Mesenchymal stem cell (in vitro differentiated cells and primary cell): ENCODE results near the gene FTO.

Experiments
- DNase-seq: peaks from one replicate; pipeline ENCODE4 v3.0.0-alpha.2; 2013
- H2AFZ ChIP-seq: one replicate; pipeline ENCODE4 v1.6.1; 2013; ENCODE audit warnings: low read depth, mild to moderate bottlenecking, control low read depth, inconsistent platforms, low read length, moderate library complexity
- H2AK5ac ChIP-seq: 2 replicates; pipeline ENCODE4 v1.6.1; 2013; ENCODE audit warnings: low read length, moderate library complexity, mild to moderate bottlenecking, inconsistent platforms; ENCODE audit not compliant: severe bottlenecking
- H2BK120ac ChIP-seq: one replicate; pipeline ENCODE4 v1.6.1; 2013; ENCODE audit warnings: low read depth, mild to moderate bottlenecking, inconsistent platforms, low read length, moderate library complexity
- H2BK12ac ChIP-seq, 2 experiments: one replicate each; pipeline ENCODE4 v1.6.1; 2013; ENCODE audit warnings: inconsistent platforms in 2 of 2, low read length in 2 of 2, mild to moderate bottlenecking in 2 of 2, moderate library complexity in 2 of 2, control low read depth in 1 of 2
- H2BK15ac ChIP-seq: one replicate; pipeline ENCODE4 v1.6.1; 2013; ENCODE audit warnings: mild to moderate bottlenecking, low read depth, inconsistent platforms; ENCODE audit not compliant: poor library complexity, severe bottlenecking
- H2BK5ac ChIP-seq: 2 replicates; pipeline ENCODE4 v1.6.1; 2013; ENCODE audit warnings: low read depth, mild to moderate bottlenecking, low read length, control low read depth, inconsistent platforms; ENCODE audit not compliant: poor library complexity, severe bottlenecking
- H3K14ac ChIP-seq, 2 experiments: one replicate each; pipeline ENCODE4 v1.6.1; 2013; ENCODE audit warnings: inconsistent platforms in 2 of 2, low read length in 2 of 2, control low read depth in 1 of 2, mild to moderate bottlenecking in 1 of 2, moderate library complexity in 1 of 2
- H3K18ac ChIP-seq, 2 experiments: one replicate each; pipeline ENCODE4 v1.6.1; 2013; ENCODE audit warnings: inconsistent platforms in 2 of 2, low read length in 2 of 2, control low read depth in 1 of 2, low read depth in 1 of 2, mild to moderate bottlenecking in 1 of 2
- H3K23ac ChIP-seq, 2 experiments: one replicate each; pipeline ENCODE4 v1.6.1; 2013; ENCODE audit warnings: inconsistent platforms in 2 of 2, low read length in 2 of 2, mild to moderate bottlenecking in 2 of 2, moderate library complexity in 2 of 2, control low read depth in 1 of 2
- H3K27ac ChIP-seq: 2 replicates; pipeline ENCODE4 v1.5.1; 2013; ENCODE audit warnings: mild to moderate bottlenecking, moderate library complexity, low read length, control low read depth, inconsistent platforms; ENCODE audit not compliant: poor library complexity, severe bottlenecking
- H3K27me3 ChIP-seq, 2 experiments: 2 replicates each; pipeline versions ENCODE4 v1.6.1 to v1.7.0; 2013; ENCODE audit warnings: low read length in 2 of 2, mild to moderate bottlenecking in 2 of 2, moderate library complexity in 2 of 2, control low read depth in 1 of 2, inconsistent platforms in 1 of 2; ENCODE audit not compliant: control insufficient read depth in 1 of 2, insufficient read depth in 1 of 2
- H3K36me3 ChIP-seq, 2 experiments: 2 replicates each; pipeline versions ENCODE4 v1.6.1 to v1.7.0; 2013; ENCODE audit warnings: low read length in 2 of 2, control low read depth in 1 of 2, inconsistent platforms in 1 of 2, low read depth in 1 of 2, mild to moderate bottlenecking in 1 of 2; ENCODE audit not compliant: insufficient read depth in 2 of 2, control insufficient read depth in 1 of 2
- H3K4ac ChIP-seq, 2 experiments: one replicate each; pipeline ENCODE4 v1.6.1; 2013; ENCODE audit warnings: inconsistent platforms in 2 of 2, low read length in 2 of 2, mild to moderate bottlenecking in 2 of 2, moderate library complexity in 2 of 2, control low read depth in 1 of 2, low read depth in 1 of 2
- H3K4me1 ChIP-seq: 2 replicates; pipeline ENCODE4 v1.6.1; 2013; ENCODE audit warnings: low read depth, low read length, control low read depth; ENCODE audit not compliant: control insufficient read depth, insufficient read depth
- H3K4me2 ChIP-seq: 2 replicates; pipeline ENCODE4 v1.6.1; 2013; ENCODE audit warnings: low read length, mild to moderate bottlenecking, inconsistent platforms; ENCODE audit not compliant: poor library complexity, severe bottlenecking
- H3K4me3 ChIP-seq, 2 experiments: 2 replicates each; pipeline versions ENCODE4 v1.5.1 to v1.7.0; 2013; ENCODE audit warnings: low read length in 2 of 2, mild to moderate bottlenecking in 2 of 2, control low read depth in 1 of 2, low read depth in 1 of 2; ENCODE audit not compliant: insufficient read depth in 1 of 2
- H3K79me1 ChIP-seq: replicated peaks from 2 replicates; pipeline ENCODE4 v1.6.1; 2013; ENCODE audit warnings: mild to moderate bottlenecking, control low read depth, low read length, inconsistent platforms; ENCODE audit not compliant: poor library complexity, severe bottlenecking
- H3K9ac ChIP-seq: 2 replicates; pipeline ENCODE4 v1.7.0; 2013; ENCODE audit warnings: mild to moderate bottlenecking, low read length, moderate library complexity
- H3K9me3 ChIP-seq: 2 replicates; pipeline ENCODE4 v1.7.0; 2013; ENCODE audit warnings: mild to moderate bottlenecking, low read length; ENCODE audit not compliant: control insufficient read depth
- H4K8ac ChIP-seq: one replicate; pipeline ENCODE4 v1.6.1; 2013; ENCODE audit warnings: inconsistent platforms, mild to moderate bottlenecking, low read length, moderate library complexity
- H4K91ac ChIP-seq: one replicate; pipeline ENCODE4 v1.6.1; 2013; ENCODE audit warnings: mild to moderate bottlenecking, low read length, inconsistent platforms
- WGBS: methylation state at CpG from one replicate; pipeline ENCODE4 v1.1.7; 2013; ENCODE audit warnings: mixed read lengths; 5-methylcytosine and 5-hydroxymethylcytosine counted together

Gene FTO

GRCh38 chr16:53666786-53667415 lies 37.1 kb upstream of the FTO start:
- Histone ChIP-seq H3K18ac (no peak overlapping the region), H3K9ac (no peak overlapping the region), H3K4me2 (no peak overlapping the region), H3K4me3 (no peak overlapping the region), H2BK15ac (no peak overlapping the region), H4K8ac (no peak overlapping the region), H3K36me3 (peaks cover 0 to 5% of the 10 kb centered on the region in 2 experiments), H2BK12ac (no peak overlapping the region), H3K27ac (no peak overlapping the region), H3K9me3 (no peaks in the 10 kb centered on the region), H2BK5ac (no peak overlapping the region), H3K79me1 (no peaks in the 10 kb centered on the region), H2AK5ac (no peak overlapping the region), H2BK120ac (no peak overlapping the region), H4K91ac (no peak overlapping the region), H3K4me1 (no peaks in the 10 kb centered on the region), H3K4ac (no peak overlapping the region), H3K27me3 (no peaks in the 10 kb centered on the region), H3K14ac (no peak overlapping the region), H3K23ac (no peak overlapping the region), H2AFZ (no peak overlapping the region)
- WGBS: 98% methylated on average over 3 of the region's 3 CpGs
- DNase-seq: no peak

GRCh38 chr16:53668869-53669268 lies 35.1 kb upstream of the FTO start:
- Histone ChIP-seq H3K4ac (no peak overlapping the region), H3K27ac (no peak overlapping the region), H4K91ac (no peak overlapping the region), H3K18ac (no peak overlapping the region), H2AK5ac (no peak overlapping the region), H3K27me3 (no peaks in the 10 kb centered on the region), H3K36me3 (peaks cover 0 to 5% of the 10 kb centered on the region in 2 experiments), H3K9ac (no peak overlapping the region), H3K4me3 (no peak overlapping the region), H3K23ac (no peak overlapping the region), H4K8ac (no peak overlapping the region), H2BK120ac (no peak overlapping the region), H3K9me3 (no peaks in the 10 kb centered on the region), H3K4me1 (no peaks in the 10 kb centered on the region), H3K79me1 (no peaks in the 10 kb centered on the region), H3K4me2 (no peak overlapping the region), H3K14ac (no peak overlapping the region), H2AFZ (no peak overlapping the region), H2BK15ac (no peak overlapping the region), H2BK12ac (no peak overlapping the region), H2BK5ac (no peak overlapping the region)
- WGBS: no CpG with 5 or more reads among the region's 2 CpGs
- no peak for DNase-seq

GRCh38 chr16:53672461-53672860 lies 31.5 kb upstream of the FTO start:
- no peak overlapping the region for H3K18ac ChIP-seq
- H3K27ac ChIP-seq: no peak overlapping the region
- H2BK12ac ChIP-seq: no peak overlapping the region
- H2AK5ac ChIP-seq: no peak overlapping the region
- H3K4me2 ChIP-seq: no peak overlapping the region
- H3K4me1 ChIP-seq: no peaks in the 10 kb centered on the region
- H3K4me3 ChIP-seq: no peak overlapping the region
- peaks cover 0 to 5% of the 10 kb centered on the region in 2 experiments for H3K36me3 ChIP-seq
- H2BK5ac ChIP-seq: no peak overlapping the region
- H2AFZ ChIP-seq: no peak overlapping the region
- H3K79me1 ChIP-seq: no peaks in the 10 kb centered on the region
- no peaks in the 10 kb centered on the region for H3K9me3 ChIP-seq
- no peak overlapping the region for H4K91ac ChIP-seq
- no peak for DNase-seq
- H3K4ac ChIP-seq: no peak overlapping the region
- H4K8ac ChIP-seq: no peak overlapping the region
- H3K9ac ChIP-seq: no peak overlapping the region
- no peak overlapping the region for H3K23ac ChIP-seq
- no peaks in the 10 kb centered on the region for H3K27me3 ChIP-seq
- no peak overlapping the region for H2BK15ac ChIP-seq
- H2BK120ac ChIP-seq: no peak overlapping the region
- no peak overlapping the region for H3K14ac ChIP-seq

GRCh38 chr16:53673189-53673588 lies 30.8 kb upstream of the FTO start:
- Histone ChIP-seq H4K8ac (no peak overlapping the region), H3K4me1 (no peaks in the 10 kb centered on the region), H2AFZ (no peak overlapping the region), H3K14ac (no peak overlapping the region), H3K36me3 (peaks cover 0 to 5% of the 10 kb centered on the region in 2 experiments), H3K4me2 (no peak overlapping the region), H2BK120ac (no peak overlapping the region), H3K79me1 (no peaks in the 10 kb centered on the region), H3K23ac (no peak overlapping the region), H2BK12ac (no peak overlapping the region), H2BK5ac (no peak overlapping the region), H2AK5ac (no peak overlapping the region), H3K4ac (no peak overlapping the region), H4K91ac (no peak overlapping the region), H3K4me3 (no peak overlapping the region), H3K9ac (no peak overlapping the region), H3K9me3 (no peaks in the 10 kb centered on the region), H3K18ac (no peak overlapping the region), H3K27me3 (no peaks in the 10 kb centered on the region), H2BK15ac (no peak overlapping the region), H3K27ac (no peak overlapping the region)
- DNase-seq: no peak
- no CpG with 5 or more reads among the region's 4 CpGs for whole genome bisulfite sequencing
